ENCODE results near the gene FSHR.

The FSHR gene

GRCh38 chr2:49028101-49028500, 126.2 kb downstream of the FSHR start:
- FAIRE-seq: no peak

GRCh38 chr2:49026706-49027105, 127.6 kb downstream of the FSHR start:
- no peak for FAIRE-seq

GRCh38 chr2:49021271-49021670, 133.0 kb downstream of the FSHR start:
- no peak for FAIRE-seq

GRCh38 chr2:49005261-49005660, 149.1 kb downstream of the FSHR start:
- FAIRE-seq: no peak

- FAIRE-seq: no peak
These were observed 150.2 kb downstream of the FSHR start for GRCh38 chr2:49004036-49004626.

GRCh38 chr2:49003201-49003600, 151.1 kb downstream of the FSHR start:
- no peak for FAIRE-seq

- FAIRE-seq: no peak
These were observed 151.6 kb downstream of the FSHR start for GRCh38 chr2:49002750-49003149.

- FAIRE-seq: no peak
These were observed 153.6 kb downstream of the FSHR start for GRCh38 chr2:49000695-49001094.

GRCh38 chr2:48998449-48998848, 155.9 kb downstream of the FSHR start:
- no peak for FAIRE-seq

GRCh38 chr2:48993576-48993975, 160.7 kb downstream of the FSHR start:
- FAIRE-seq: no peak

GRCh38 chr2:48991415-48992131, 162.7 kb downstream of the FSHR start:
- no peak for FAIRE-seq

GRCh38 chr2:48984922-48985321, 169.4 kb downstream of the FSHR start:
- FAIRE-seq: no peak

GRCh38 chr2:48983551-48983950, 170.8 kb downstream of the FSHR start:
- no peak for FAIRE-seq

GRCh38 chr2:48982887-48983435, 171.4 kb downstream of the FSHR start:
- no peak for FAIRE-seq

- no peak for FAIRE-seq
These were observed 173.5 kb downstream of the FSHR start for GRCh38 chr2:48980846-48981245.

GRCh38 chr2:48979691-48980090, 174.6 kb downstream of the FSHR start:
- FAIRE-seq: no peak

GRCh38 chr2:48978131-48978530, 176.2 kb downstream of the FSHR start:
- no peak for FAIRE-seq

GRCh38 chr2:48971801-48972200, 182.5 kb downstream of the FSHR start:
- no peak for FAIRE-seq

GRCh38 chr2:48968011-48968410, 186.3 kb downstream of the FSHR start:
- no peak for FAIRE-seq

GRCh38 chr2:48965204-48965603, 189.1 kb downstream of the FSHR start:
- no peak for FAIRE-seq

GRCh38 chr2:48961009-48961408, 193.3 kb downstream of the FSHR start:
- peak; percentile 43 for FAIRE-seq

GRCh38 chr2:48954935-48955334, 199.4 kb downstream of the FSHR start:
- no peak for FAIRE-seq

- FAIRE-seq: no peak
These were observed 200.0 kb downstream of the FSHR start for GRCh38 chr2:48954311-48954710.

GRCh38 chr2:48952614-48953013, 201.7 kb downstream of the FSHR start:
- no peak for FAIRE-seq
